K562 (cell line): ENCODE results near the gene STIM1.

Experiments used
- ATF7 ChIP-seq: fragments of 450-650 bp; IDR thresholded peaks from 2 replicates; pipeline ENCODE4 v1.7.1; 2014; ENCODE audit warnings: mild to moderate bottlenecking, moderate library complexity
- CTCF ChIP-seq, 3 experiments: IDR thresholded peaks in 2 of 3; conservative IDR thresholded peaks in 1 of 3; 2 replicates each; pipeline ENCODE4 v1.5.1; 2011 to 2012; ENCODE audit warnings: low read length in 3 of 3, mild to moderate bottlenecking in 3 of 3, control low read depth in 2 of 3, improper control_type of control experiment in 1 of 3, inconsistent platforms in 1 of 3, low read depth in 1 of 3, mixed read lengths in 1 of 3, moderate library complexity in 1 of 3; ENCODE audit not compliant: insufficient read depth in 2 of 3
- DPF2 ChIP-seq: fragments of 450-650 bp; IDR thresholded peaks from 2 replicates; pipeline ENCODE4 v1.6.1; 2016
- EP300 ChIP-seq: IDR thresholded peaks from 2 replicates; pipeline ENCODE4 v1.6.1; 2012; ENCODE audit warnings: low read length, improper control_type of control experiment
- MAFF ChIP-seq: IDR thresholded peaks from 2 replicates; pipeline ENCODE4 v1.6.1; 2012; ENCODE audit warnings: low read length, improper control_type of control experiment
- NCOA6 ChIP-seq: fragments of 450-650 bp; IDR thresholded peaks from 2 replicates; pipeline ENCODE4 v1.6.1; 2017; ENCODE audit warnings: mild to moderate bottlenecking
- OTX1 ChIP-seq: fragments of 450-650 bp; formaldehyde crosslinking; IDR thresholded peaks from 2 replicates; pipeline ENCODE4 v1.4.0; 2022; ENCODE audit warnings: mild to moderate bottlenecking
- PHF8 ChIP-seq: fragments of 200-600 bp; sonication (generic); IDR thresholded peaks from 2 replicates; pipeline ENCODE4 v1.6.1; 2012; ENCODE audit warnings: mixed run types, mild to moderate bottlenecking, inconsistent platforms, low read length, moderate library complexity, borderline replicate concordance
- POLR2AphosphoS5 ChIP-seq: IDR thresholded peaks from 2 replicates; pipeline ENCODE4 v1.6.1; 2011; ENCODE audit warnings: mild to moderate bottlenecking, low read depth, low read length, moderate library complexity; ENCODE audit not compliant: control insufficient read depth, insufficient read depth
- SMARCC2 ChIP-seq: fragments of 450-650 bp; IDR thresholded peaks from 2 replicates; pipeline ENCODE4 v1.6.1; 2017; ENCODE audit warnings: antibody characterized with exemption, moderate library complexity, mild to moderate bottlenecking, low read depth
- ZNF324 ChIP-seq: fragments of 250-450 bp; sonication (Bioruptor Pico); IDR thresholded peaks from 2 replicates; pipeline ENCODE4 v1.4.0; 2020; ENCODE audit warnings: mild to moderate bottlenecking
- ZNF740 ChIP-seq, 3 experiments: fragments of 200-800 bp in 1 of 3; sonication (Bioruptor generic) in 1 of 3; sonication (generic) in 1 of 3; formaldehyde crosslinking in 1 of 3; IDR thresholded peaks; 2 replicates each; pipeline versions ENCODE4 v1.6.1 to v1.8.0; 2016 to 2022; ENCODE audit warnings: mild to moderate bottlenecking in 2 of 3, missing compliant biosample characterization in 2 of 3, missing genetic modification characterization in 2 of 3, missing genetic modification reagents in 1 of 3

GRCh38 chr11:3838504-3838903, 17.0 kb upstream of the STIM1 start:
- no peak for TF ChIP-seq POLR2AphosphoS5
- no peak for TF ChIP-seq PHF8
- no peak for TF ChIP-seq DPF2
- TF ChIP-seq MAFF: no peak
- TF ChIP-seq ATF7: no peak
- no peak for TF ChIP-seq ZNF740 (CRISPR knock-in tag; IDR thresholded peaks at IDR 0.05)
- TF ChIP-seq ZNF740 (tag; IDR thresholded peaks at IDR 0.05): no peak
- TF ChIP-seq NCOA6: no peak
- no peak for TF ChIP-seq CTCF (IDR thresholded peaks at IDR 0.05 in 2 of 3, conservative IDR thresholded peaks at IDR 0.05 in 1 of 3; ENCODE audit: insufficient read depth in 2 of 3, low read depth in 1 of 3, low read length in 3 of 3)
- no peak for TF ChIP-seq ZNF324
- TF ChIP-seq OTX1 (CRISPR knock-in tag): no peak
- TF ChIP-seq SMARCC2: no peak
- no peak for TF ChIP-seq EP300
